Right ventricle myocardium superior (tissue), 1 donor: Measurements from ENCODE around the gene CAMK1D. TPM values are rescaled to one million over a fixed set of nuclear protein-coding genes. Genes with fewer than 3 reads are reported as not detected.
A peak's percentile ranks its signal among the peaks of the same experiment; 100 is the strongest.
"Not testable (repeated sequence)": the region's sequence is repeated elsewhere in the genome, so short reads cannot be mapped to it uniquely, and the experiment has no call there.

ENCODE experiments used
- ATAC-seq: fragments of 200-7000 bp; cut with Tn5 transposase; one replicate; pipeline ENCODE4 v1.9.1; 2020; ENCODE audit warnings: mild to moderate bottlenecking; ENCODE audit not compliant: poor library complexity
- DNase-seq: peaks from one replicate; pipeline ENCODE4 v3.0.0-alpha.2; 2020
- intact Hi-C: fragments of 100-400 bp; cut with DNase I; formaldehyde crosslinking; loops from one replicate; pipeline ENCODE4 v1.11.2; 2022
- total RNA-seq: library from RNA; stranded (reverse); fragmentation: NEBNext Ultra II Directional; extraction: Animal tissue kit (Norgen Biotek cat#: 25700); gene quantifications from one replicate; pipeline ENCODE4 v1.2.1, GENCODE V29; 2021
- donor health status: DM: no; HTN: yes; CAD: no; lungs with severe emphysema.

Gene CAMK1D
- total RNA-seq, 1 donor from 2014 or later = 6.5 TPM

DNA sequence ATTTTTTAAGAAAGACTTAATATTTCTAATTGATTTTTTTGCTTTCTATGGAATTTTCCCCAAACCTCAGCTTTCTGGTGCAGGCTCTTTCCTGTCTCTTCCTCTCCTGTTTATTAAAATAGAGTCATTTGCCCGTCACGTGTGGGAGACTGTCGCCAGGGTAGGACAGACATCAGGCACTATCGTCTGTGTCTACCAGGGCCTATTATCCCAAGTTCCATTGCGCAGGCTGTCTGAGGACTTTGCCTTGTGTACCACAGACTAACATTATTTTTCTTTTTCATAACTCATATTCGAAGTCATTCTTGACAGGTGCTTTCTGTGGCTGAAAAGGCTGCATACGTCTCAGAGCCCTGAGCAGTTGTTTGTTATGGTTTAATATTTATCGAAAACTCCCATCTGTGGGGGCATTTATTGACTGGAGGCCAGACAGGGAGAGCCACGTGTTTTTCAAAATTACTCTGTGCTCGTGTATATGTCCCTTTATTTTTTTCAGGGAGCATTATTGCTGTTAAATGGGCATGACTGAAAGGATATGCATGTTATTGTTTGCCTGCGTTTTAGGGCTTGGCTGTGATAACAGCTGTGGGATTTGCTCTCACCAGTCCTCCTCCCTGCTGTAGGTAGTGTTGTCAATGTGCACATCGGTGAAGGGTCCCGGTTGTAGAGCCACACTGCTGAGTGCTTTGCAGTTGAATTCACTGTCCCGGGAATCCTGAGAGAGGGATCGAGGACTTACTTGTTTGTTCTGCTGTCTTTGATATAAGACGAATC is 89.8 kb downstream of the CAMK1D start:
- intact Hi-C loops = no loop called here
- DNase-seq = no peak
- no peak for ATAC-seq

DNA sequence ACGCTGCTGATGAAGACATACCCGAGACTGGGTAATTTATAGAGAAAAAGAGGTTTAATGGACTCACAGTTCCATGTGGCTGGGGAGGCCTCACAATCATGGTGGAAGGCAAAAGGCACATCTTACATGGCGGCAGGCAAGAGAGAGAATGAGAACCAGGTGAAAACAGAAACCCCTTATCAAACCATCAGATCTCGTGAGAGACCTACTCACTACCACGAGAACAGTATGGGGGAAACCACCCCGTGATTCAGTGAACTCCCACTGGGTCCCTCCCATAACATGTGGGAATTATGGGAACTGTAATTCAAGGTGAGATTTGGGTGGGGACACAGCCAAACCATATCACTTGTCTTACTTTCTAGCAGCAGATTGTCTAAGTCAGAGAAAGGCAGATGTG is 90.4 kb downstream of the CAMK1D start:
- intact Hi-C loops, ATAC-seq, DNase-seq: not testable (repeated sequence)

DNA sequence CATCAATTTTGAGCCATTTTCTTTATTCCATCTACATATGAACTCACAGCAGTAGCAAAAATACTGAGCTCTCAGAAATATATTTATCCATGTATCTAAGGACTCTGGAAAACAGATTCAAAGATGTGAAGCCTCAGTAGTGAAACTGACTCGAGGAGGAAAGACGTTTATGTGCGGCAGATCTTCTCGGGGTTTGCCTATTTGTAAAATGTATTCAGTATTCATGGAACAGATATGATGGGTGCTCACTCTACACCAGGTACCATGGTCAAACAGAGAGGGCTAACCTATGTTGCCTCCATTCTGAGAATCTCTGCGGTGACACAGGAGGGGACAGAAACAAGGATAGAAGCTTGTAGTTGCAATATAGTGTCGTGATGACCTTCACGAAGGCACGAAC is 93.7 kb downstream of the CAMK1D start:
- intact Hi-C loops = no loop called here
- DNase-seq = no peak
- no peak for ATAC-seq

DNA sequence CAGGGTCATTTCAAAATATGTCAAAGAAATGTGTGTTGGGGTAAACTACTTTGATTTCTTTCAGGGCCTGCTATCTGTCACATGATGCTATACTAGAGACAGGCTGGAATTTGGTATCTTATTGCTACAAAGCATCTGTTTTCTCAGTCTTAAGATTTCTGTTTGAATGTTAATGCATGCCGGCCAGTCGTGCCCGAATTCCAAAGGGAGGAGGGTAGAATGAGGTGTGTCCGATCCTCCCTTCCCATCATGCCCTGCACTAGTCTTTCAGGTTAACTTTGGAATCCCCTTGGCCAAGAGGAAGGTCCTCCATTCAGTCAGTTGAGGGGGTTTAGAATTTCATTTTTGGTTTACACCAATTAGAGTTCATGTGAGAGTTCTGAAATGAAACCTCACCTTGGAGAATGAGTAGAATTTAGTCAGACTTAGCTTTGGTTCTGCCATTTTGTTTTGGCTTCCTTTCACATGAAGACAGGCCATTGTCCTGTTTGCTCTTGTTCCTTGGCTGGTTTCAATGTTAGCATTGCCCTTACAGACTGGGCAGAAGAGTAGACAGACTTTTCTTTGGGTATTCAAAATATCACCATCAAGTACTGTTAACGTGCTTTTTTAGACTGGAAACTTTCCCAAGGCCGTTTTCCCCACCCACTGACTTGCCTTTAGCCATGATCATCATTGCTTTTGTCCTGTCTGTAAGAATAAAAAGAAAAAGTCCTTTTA is 95.8 kb downstream of the CAMK1D start:
- intact Hi-C loops = no loop called here
- DNase-seq (no peak), ATAC-seq (no peak)

DNA sequence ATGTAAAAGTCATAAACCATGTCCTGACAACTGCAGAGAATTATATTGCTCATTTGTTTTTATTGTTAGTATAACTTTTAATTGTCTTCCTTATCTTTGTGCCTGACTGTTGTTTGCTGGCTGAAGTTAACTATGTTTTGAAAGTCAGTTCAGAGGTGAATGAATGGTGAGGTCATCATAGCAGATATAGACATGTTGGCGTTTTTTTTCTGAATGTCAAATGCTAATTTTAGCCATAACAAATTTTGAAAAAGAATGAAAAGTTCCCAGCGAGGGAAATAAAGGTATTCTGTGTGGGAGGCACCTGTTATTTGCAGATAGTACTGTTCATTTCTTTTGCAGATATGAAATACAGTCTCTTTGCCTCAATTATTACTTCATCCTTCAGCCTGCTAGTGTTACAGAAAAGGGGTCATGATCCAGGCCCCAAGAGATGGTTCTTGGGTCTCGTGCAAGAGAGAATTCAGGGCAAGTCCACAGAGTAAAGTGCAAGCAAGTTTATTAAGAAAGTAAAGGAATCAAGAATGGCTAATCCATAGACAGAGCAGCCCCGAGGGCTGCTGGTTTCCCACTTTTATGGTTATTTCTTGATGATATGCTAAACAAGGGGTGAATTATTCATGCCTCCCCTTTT is 96.5 kb downstream of the CAMK1D start:
- peak; percentile 29 for ATAC-seq
- intact Hi-C loops = no loop called here

DNA sequence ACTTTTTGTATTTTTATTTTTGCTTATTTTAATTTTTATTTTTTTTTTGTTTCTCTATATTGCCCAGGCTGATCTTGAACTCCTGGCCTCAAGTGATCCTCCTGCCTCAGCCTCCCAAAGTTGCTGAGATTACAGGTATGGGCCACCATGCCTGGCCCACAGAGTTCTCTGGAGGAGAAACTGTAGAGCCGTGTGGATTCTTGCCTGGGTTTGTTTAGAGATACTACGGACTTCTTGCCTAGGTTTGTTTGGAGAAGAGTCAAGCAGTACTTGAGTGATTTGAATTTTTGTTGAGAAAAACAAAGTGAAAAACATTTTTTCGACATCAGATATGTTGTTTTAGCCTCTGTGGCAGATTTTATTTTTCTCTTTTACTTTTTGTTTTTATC is 99.0 kb downstream of the CAMK1D start:
- DNase-seq = no peak
- intact Hi-C loops = no loop called here
- no peak for ATAC-seq

More for the DNA sequence above, 96.5 kb downstream of the CAMK1D start:
- DNase-seq = no peak

DNA sequence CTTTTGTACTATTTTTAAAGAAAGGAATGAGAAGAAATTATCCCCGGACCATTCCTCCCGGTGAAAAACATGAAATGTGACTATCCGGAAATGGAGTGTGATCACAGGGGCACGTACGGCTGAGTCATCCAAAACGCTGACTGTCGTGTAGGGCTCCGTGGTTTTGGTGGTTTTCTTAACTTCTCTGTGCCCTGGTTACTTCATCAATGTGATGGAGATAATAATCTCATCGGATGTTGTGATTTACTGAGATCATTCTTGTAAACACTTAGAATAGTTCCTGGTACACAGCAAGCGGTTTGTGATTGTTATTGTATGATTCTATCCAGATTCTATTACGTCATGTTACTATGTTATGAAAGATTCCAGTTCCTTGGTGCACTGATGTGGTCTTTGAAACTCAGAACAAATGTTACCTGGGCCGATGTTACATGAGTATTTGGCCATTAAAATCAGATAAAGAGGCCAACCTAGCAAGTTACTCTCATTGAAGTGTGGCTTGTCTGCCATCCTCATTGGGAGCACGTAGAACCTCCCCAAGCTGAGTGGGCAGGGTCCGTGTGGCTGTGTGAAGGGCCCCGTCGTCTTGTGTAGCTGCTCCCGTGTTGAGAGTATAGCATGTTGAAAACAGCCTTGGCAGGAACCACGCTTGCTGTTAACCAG is 99.5 kb downstream of the CAMK1D start:
- intact Hi-C loops = no loop called here
- ATAC-seq (peak; percentile 46), DNase-seq (no peak)

DNA sequence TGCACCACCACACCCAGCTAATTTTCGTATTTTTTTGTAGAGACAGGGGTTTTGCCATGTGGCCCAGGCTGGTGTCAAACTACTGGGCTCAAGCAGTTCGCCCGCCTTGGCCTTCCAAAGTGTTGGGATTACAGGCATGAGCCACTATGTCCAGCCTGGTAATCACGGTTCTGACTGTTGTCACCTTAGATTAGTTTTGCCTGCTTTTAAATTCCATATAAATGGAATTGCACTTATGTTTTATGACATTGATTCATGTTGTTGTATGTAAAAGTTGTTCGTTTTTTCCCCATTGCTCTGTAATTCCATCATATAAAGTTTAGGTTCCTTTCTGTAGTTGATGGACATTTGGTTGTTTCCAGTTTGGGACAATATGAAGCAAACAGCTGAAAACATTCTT is 106.0 kb downstream of the CAMK1D start:
- ATAC-seq (no peak), DNase-seq (no peak)
- intact Hi-C loops = no loop called here

DNA sequence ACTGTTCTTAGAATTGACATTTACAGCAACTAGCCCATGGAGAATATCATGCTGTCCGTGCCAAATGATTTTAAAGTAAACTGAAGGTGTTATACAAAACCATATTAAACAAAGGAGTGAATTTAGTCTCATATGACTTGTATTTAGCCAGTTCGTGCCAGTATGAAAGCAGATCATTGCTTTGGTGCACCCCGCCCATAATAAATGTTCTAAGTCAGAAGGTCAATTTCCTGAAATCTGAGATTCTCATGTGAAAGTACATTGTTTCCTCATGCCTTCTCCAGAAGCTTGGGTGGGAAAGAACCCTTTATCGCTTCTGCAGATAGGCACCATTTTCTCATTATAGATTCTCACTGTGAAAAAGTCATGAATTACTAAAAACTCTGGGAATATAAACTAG is 106.4 kb downstream of the CAMK1D start:
- intact Hi-C loops = no loop called here
- DNase-seq (no peak), ATAC-seq (no peak)

DNA sequence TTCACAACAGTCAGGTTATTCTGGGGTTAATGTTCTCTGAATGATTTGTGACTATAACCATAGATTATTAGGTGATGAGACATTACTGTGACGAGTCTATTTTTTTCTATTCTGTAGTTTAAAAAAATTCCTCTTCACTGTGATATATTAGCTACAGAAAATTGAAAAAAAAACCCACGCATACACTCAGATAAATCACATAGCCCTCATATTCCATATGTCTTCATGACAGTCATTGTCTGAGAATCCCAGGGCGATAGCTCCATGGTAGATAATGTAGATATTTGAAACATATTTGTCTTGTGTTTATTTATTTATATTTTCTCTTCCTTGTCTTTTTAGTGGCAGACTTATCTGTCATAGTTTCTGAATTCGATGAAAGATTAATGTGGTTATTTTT is 110.0 kb downstream of the CAMK1D start:
- ATAC-seq (no peak), DNase-seq (no peak)
- intact Hi-C loops = no loop called here

DNA sequence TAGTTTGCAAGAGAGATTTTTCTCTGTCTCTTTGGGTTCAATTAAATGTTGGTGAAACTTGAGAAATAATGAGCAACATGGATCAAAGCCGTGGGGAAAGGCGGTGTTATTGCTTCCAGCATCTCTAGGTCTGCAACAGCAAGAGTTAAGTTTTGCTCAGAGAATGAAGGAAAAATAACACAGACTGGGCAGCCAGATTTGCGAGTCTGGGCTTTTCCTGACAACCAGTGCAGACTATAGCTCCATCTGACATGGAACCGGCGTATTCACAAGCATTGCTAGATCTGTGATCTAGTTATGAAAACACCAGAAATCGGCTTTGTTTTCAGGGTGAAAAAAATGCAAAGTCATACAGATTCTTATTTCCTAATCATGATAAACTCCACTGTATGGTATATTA is 110.4 kb downstream of the CAMK1D start:
- ATAC-seq = no peak
- intact Hi-C loops = no loop called here

DNA sequence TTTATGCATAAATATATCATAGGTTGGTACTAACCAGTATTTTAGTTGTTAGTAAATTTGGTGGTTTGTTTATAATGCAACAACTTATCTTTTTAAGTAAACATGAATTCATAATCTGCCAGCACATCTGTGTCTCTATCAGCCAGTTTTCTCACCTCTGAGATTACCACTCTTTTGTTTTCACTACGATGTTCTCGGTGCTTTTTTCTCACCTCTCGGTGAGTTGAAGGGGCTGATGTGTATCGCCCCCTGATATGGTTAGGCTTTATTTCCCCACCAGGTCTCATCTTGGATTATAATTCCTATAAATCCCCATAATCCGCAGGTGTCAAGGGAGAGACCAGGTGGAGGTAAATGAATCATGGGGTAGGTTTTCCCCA is 114.1 kb downstream of the CAMK1D start:
- DNase-seq = no peak
- intact Hi-C loops = no loop called here
- ATAC-seq = no peak

More for the DNA sequence above, 110.4 kb downstream of the CAMK1D start:
- DNase-seq = no peak

DNA sequence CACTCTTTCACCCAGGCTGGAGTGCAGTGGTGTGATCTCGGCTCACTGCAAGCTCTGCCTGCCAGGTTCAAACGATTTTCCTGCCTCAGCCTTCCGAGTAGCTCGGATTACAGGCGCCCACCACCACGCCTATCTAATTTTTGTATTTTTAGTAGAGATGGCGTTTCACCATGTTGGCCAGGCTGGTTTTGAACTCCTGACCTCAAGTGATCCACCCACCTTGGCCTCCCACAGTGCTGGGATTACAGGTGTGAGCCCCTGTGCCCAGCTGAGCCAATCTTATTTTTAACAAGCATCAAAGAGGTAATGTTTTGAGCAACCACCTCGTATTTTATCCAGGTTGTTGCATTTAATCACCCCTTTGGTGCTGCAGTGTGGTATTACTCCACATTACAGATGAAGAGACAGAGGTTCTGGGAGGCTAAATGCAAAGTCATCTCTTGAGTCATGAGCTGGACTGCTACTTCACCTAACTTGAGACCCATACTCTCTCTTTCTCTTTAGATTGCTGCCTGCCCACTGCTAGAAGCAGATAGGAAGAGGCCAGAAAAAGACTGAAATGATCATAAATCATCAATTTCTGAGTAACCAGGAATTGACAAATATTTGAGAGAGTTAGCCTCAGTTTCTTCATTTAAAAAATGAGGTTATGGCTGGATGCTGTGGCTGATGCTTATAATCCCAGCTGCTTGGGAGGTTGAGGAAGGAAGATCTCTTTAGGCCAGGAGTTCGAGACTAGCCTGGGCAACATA is 116.2 kb downstream of the CAMK1D start:
- no peak for DNase-seq
- ATAC-seq = no peak
- intact Hi-C loops = no loop called here

DNA sequence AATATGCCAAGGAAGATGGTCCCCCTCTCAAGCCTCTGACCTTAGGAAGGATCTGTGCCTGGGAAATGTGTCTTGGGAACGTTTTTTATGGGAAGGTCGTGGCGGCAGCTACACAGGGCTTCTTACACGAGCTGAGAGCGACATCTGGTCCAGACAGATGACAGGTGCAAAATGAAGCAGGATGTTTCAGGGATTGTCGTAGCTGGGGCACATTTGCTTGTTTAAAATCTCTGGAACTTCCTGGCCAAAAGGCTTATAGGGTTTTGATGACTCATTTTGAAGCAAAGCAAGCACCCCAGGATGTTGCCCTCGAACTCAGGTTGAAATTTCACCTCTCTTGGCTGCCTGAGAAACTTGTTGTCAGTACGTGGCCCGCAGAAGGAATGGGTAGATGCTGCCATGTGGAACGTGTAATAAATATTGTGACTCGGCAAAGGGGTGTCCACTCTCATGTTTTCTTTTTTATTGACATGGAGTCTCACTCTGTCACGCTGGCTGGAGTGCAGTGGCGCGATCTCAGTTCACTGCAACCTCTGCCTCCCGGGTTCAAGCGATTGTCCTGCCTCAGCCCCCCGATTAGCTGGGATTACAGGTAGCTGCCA is 117.5 kb downstream of the CAMK1D start:
- intact Hi-C loops = no loop called here
- no peak for DNase-seq
- ATAC-seq = no peak

DNA sequence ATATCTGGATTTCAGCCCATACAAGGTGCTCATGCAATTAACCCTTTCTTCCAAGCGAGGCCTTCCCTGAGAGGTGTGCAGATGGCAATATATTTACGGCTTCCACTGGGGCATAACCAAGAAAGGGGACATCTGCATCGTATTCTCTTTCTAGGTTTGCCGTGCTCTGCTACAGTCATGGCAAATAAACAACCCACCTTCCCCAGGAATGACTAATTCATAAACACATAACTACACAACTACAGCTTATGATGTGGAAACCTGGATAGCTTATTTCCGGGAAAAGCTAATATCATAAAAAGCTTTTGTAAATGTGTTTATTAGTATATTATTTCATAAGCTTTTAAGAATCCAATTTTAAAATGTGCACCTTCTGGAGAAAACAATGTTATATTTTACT is 120.0 kb downstream of the CAMK1D start:
- intact Hi-C loops = no loop called here
- no peak for DNase-seq
- ATAC-seq = no peak

DNA sequence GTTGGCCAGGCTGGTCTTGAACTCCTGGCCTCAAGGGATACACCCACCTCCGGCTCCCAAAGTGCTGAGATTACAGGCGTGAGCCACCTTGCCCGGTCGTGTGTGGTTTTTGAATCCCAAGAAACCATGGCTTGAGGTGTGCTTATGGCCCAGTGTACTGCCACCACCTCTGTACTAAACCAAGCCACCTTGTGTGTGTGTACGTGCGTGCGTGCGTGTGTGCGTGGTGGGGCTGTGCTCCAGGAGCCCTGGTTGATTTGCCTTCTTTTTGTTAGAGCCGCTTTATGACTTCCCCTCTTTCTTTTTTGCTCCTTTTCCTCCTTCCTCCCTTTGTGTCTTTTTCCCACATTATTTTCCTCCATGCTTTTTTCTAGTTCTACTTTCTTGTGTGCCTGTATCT is 121.4 kb downstream of the CAMK1D start:
- intact Hi-C loops = no loop called here
- no peak for ATAC-seq
- no peak for DNase-seq

DNA sequence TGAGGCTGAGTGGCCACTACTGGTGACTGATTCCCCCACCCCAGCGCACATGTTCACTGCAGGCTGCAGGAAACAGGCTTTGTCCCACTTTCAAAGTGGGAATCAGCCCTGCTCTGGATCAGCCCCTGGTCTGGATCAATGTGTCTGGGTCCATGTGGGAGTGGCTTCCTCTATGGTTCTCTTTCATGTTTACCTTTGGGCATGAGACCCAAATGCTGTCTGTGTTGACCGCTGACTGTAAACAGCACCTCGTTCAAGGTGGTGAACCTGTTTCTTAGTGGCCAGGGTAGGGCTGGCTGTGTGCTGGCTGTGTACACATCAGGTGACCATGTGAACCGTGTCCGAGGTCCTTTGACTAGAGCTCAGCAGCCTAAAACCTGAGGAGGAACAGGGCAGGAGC is 121.8 kb downstream of the CAMK1D start:
- intact Hi-C loops = no loop called here
- ATAC-seq (peak; percentile 31), DNase-seq (no peak)

DNA sequence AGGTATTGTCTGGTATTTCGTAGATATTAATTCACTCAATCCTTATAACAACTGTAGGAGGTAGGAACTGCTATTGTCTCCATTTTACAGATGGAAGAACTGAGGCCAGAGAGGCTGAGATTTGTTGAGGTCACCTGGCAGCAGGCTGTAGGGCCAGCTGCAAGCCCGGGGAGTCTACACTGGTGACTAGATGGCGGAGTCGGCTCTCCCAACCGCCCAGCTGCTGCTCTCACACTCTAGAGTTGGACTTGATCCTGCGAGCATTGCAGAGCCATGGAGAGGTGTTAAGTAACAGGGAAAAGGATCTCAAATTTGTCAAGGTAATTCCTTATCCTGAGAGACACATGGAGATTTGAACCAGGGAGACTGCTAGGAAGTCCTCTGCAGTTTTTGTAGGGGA is 124.1 kb downstream of the CAMK1D start:
- no peak for DNase-seq
- intact Hi-C loops = no loop called here
- no peak for ATAC-seq
